Right lobe of liver (tissue), 6 donors: Measurements from ENCODE around the gene STK35. TPM values are rescaled to one million over a fixed set of nuclear protein-coding genes. Genes with fewer than 3 reads are reported as not detected.
"Not testable (repeated sequence)": the region's sequence is repeated elsewhere in the genome, so short reads cannot be mapped to it uniquely, and the experiment has no call there.

Source experiments
- ATAC-seq, 4 donors: fragments of 200-7000 bp; cut with Tn5 transposase; one replicate each; pipeline ENCODE4 v1.9.1; 2020; ENCODE audit warnings: mild to moderate bottlenecking in 4 of 4, moderate library complexity in 4 of 4
- DNase-seq, 3 donors: peaks; one replicate each; pipeline ENCODE4 v3.0.0-alpha.2; 2020
- H3K27ac ChIP-seq, 3 donors: fragments of 200-600 bp; one replicate each; pipeline ENCODE4 v1.8.0; 2022
- H3K27me3 ChIP-seq, 2 donors: fragments of 200-600 bp; one replicate each; pipeline ENCODE4 v1.8.0; 2022
- H3K36me3 ChIP-seq, 4 donors: fragments of 200-600 bp; sonication (generic) in 1 of 4; one replicate each; pipeline versions ENCODE4 v1.5.1 to v1.8.0; 2017 to 2022; ENCODE audit warnings: control low read depth in 1 of 4
- H3K4me1 ChIP-seq, 4 donors: fragments of 200-600 bp; sonication (generic) in 1 of 4; one replicate each; pipeline versions ENCODE4 v1.5.1 to v1.8.0; 2017 to 2022; ENCODE audit warnings: control low read depth in 1 of 4
- H3K4me3 ChIP-seq, 3 donors: fragments of 200-600 bp; one replicate each; pipeline ENCODE4 v1.8.0; 2022
- H3K9me3 ChIP-seq, 4 donors: fragments of 200-600 bp; sonication (generic) in 1 of 4; one replicate each; pipeline versions ENCODE4 v1.5.1 to v1.8.0; 2017 to 2022; ENCODE audit warnings: control low read depth in 1 of 4
- POLR2A ChIP-seq: fragments of 450-650 bp; IDR thresholded peaks from one replicate; pipeline ENCODE4 v1.6.1; 2017; ENCODE audit warnings: antibody characterized with exemption, mild to moderate bottlenecking
- WGBS: methylation state at CpG from one replicate; pipeline ENCODE4 v1.1.6; 2018; ENCODE audit warnings: low coverage, low lambda C conversion rate; ENCODE audit not compliant: insufficient coverage; ENCODE audit errors: missing lambda C conversion rate; 5-methylcytosine and 5-hydroxymethylcytosine counted together
- intact Hi-C, 2 donors: fragments of 100-400 bp; cut with DNase I; formaldehyde crosslinking; loops; one replicate each; pipeline versions ENCODE4 v1.11.2 to v1.14.1; 2022
- small RNA-seq, 2 experiments: library from RNA; depleted of rRNA; stranded (forward); fragments of <200 nt; gene quantifications; one replicate each; pipeline ENCODE3, GENCODE V24; 2016
- total RNA-seq, 6 experiments: library from RNA; depleted of rRNA in 2 of 6; stranded (reverse); fragments of >200 nt in 2 of 6; fragmentation: NEBNext Ultra II Directional in 3 of 6; extraction: Animal tissue kit (Norgen Biotek cat#: 25700) in 3 of 6; gene quantifications; one replicate each; pipeline versions ENCODE4 v1.1.0 to v1.2.4, GENCODE V29; 2016 to 2023
- TF ChIP-seq, protein P1 (sequence below), 4 donors: fragments of 200-600 bp in 3 of 4; fragments of 450-650 bp in 1 of 4; IDR thresholded peaks; one replicate each; pipeline versions ENCODE4 v1.5.1 to v1.8.0; 2016 to 2022; ENCODE audit warnings: antibody characterized with exemption in 4 of 4, mild to moderate bottlenecking in 2 of 4
- donor health status: DM: no; HTN: yes; CAD: no.
- donor health status: DM: no; HTN: no; CAD: no.
- donor health status: DM: no; HTN: no; CAD: no.
- donor health status: DM: no; HTN: yes; CAD: no.
- donor health status: DM: no; HTN: yes; CAD: no.

The STK35 gene
- total RNA-seq, 6 experiments from 2014 or later = 6.0 to 12.7 (median 7.2) TPM

DNA sequence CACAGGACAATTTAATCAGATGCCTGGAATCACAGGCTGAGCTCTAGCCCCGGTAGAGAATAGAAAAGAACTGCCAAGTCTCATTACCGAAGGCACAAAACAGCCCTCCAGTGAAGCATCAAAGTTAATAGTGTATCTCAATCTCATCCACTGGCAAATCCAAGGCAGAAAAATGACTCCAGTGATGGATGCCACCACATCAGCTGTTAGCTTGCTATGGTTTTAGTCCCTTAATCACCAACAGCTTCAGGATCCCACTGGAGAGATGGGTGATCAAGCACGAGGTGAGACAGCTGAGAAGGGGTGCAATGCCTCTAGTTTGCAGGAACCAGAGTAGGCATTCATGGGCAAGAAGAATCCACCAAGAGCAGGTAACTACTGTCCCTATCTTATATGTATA is 81.8 kb downstream of the STK35 start:
- no peaks in the 10 kb centered on the region for H3K36me3 ChIP-seq
- no peak overlapping the region for H3K4me3 ChIP-seq
- no peaks in the 10 kb centered on the region for H3K4me1 ChIP-seq
- WGBS = 50% methylated on average over 1 of the region's 3 CpGs
- H3K27ac ChIP-seq = no peak overlapping the region
- ATAC-seq (no peak), DNase-seq (no peak)
- TF ChIP-seq POLR2A = no peak
- TF ChIP-seq, protein P1, sequence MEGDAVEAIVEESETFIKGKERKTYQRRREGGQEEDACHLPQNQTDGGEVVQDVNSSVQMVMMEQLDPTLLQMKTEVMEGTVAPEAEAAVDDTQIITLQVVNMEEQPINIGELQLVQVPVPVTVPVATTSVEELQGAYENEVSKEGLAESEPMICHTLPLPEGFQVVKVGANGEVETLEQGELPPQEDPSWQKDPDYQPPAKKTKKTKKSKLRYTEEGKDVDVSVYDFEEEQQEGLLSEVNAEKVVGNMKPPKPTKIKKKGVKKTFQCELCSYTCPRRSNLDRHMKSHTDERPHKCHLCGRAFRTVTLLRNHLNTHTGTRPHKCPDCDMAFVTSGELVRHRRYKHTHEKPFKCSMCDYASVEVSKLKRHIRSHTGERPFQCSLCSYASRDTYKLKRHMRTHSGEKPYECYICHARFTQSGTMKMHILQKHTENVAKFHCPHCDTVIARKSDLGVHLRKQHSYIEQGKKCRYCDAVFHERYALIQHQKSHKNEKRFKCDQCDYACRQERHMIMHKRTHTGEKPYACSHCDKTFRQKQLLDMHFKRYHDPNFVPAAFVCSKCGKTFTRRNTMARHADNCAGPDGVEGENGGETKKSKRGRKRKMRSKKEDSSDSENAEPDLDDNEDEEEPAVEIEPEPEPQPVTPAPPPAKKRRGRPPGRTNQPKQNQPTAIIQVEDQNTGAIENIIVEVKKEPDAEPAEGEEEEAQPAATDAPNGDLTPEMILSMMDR (IDR thresholded peaks at IDR 0.05) = no peak
- intact Hi-C loops = no loop called here
- peaks cover 0 to 10% (median 0%) of the 10 kb centered on the region in 4 donors for H3K9me3 ChIP-seq
- H3K27me3 ChIP-seq = no peaks in the 10 kb centered on the region

DNA sequence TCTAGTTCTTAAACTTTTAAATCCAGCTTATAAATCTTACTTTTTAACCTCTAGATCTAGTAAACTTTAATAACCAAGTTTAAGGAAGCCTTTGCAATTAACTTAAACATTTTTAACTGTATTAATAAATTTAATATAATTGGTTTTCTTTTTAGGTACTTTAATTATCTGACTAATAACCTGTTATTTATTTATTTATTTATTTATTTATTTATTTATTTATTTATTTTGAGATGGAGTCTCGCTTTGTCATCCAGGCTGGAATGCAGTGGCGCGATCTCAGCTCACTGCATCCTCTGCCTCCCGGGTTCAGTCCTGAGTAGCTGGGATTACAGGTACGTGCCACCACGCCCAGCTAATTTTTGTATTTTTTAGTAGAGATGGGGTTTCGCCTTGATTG is 83.3 kb downstream of the STK35 start:
- ATAC-seq, H3K36me3 ChIP-seq, H3K4me3 ChIP-seq, intact Hi-C loops, H3K4me1 ChIP-seq, DNase-seq, H3K27me3 ChIP-seq, H3K27ac ChIP-seq: not testable (repeated sequence)
- H3K9me3 ChIP-seq = peaks cover 0 to 10% (median 0%) of the 10 kb centered on the region in 4 donors
- 85% methylated on average over 7 of the region's 7 CpGs for WGBS

DNA sequence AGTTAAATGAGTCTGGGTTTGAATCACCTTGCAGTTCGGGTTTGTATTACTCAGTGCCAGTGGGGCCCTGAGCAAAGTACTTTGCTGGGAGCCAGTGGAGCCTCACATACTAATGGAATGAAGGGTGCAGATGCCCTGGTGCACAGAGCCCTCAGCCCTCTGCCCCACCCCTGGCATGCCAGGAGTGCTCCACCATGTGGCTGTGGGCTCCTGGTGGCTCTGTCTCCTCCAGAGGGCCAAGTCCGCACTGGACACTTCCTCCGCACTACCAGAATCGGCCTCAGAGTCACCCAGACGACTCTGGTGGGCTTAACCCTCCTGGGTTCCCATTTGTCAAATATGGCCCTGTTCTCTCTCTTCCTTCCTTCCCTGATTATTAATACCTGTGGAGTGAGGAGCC is 94.0 kb downstream of the STK35 start:
- H3K4me1 ChIP-seq = no peaks in the 10 kb centered on the region
- H3K4me3 ChIP-seq = no peak overlapping the region
- TF ChIP-seq, protein P1 (IDR thresholded peaks at IDR 0.05) = no peak
- no peak for TF ChIP-seq POLR2A
- 36% methylated on average over 4 of the region's 5 CpGs for WGBS
- no peak for DNase-seq
- H3K27ac ChIP-seq = no peak overlapping the region
- H3K27me3 ChIP-seq = no peaks in the 10 kb centered on the region
- H3K36me3 ChIP-seq = no peaks in the 10 kb centered on the region
- intact Hi-C loops = no loop called here
- H3K9me3 ChIP-seq = no peaks in the 10 kb centered on the region
- no peak for ATAC-seq

DNA sequence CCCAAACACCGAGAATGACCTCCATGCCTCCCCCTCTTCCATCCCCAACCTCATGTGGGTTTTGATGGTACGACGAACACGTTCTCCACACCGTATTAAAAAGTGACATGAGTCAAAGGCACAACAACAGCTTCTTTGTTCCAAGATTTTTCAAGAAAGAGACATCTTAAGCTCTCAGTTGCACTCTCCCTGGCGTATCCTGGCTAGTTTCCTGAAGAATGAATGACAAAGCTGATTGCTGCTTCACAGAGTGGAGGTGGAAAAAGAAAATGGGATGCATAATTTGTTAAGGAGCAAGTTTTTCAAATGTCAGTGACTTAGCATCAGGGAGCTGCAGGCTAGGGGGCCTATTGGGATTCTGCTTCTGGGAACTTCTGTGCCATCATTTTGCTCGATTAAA is 95.5 kb downstream of the STK35 start:
- intact Hi-C loops = no loop called here
- H3K36me3 ChIP-seq = no peaks in the 10 kb centered on the region
- ATAC-seq (no peak), DNase-seq (no peak)
- H3K4me3 ChIP-seq = no peak overlapping the region
- no peaks in the 10 kb centered on the region for H3K27me3 ChIP-seq
- H3K27ac ChIP-seq = no peak overlapping the region
- no peak for TF ChIP-seq POLR2A
- TF ChIP-seq, protein P1 (IDR thresholded peaks at IDR 0.05) = no peak
- no peaks in the 10 kb centered on the region for H3K9me3 ChIP-seq
- 48% methylated on average over 7 of the region's 7 CpGs for WGBS
- no peaks in the 10 kb centered on the region for H3K4me1 ChIP-seq

Small RNA genes within 50 kb of the gene (small RNA-seq; reads per million reads assigned to genes)
- 0 reads per million in 2 experiments for gene RPL7P2

Other genes with a start within 250 kb of the STK35 start
- 10 to 100 TPM; 26.8 to 42.7 (median 34.8) TPM for gene SIRPA, start 206.4 kb upstream of the STK35 start, total RNA-seq
- not detected for gene PDYN, start 107.8 kb upstream of the STK35 start, total RNA-seq
- 1 to 10 TPM in 1 of 6 experiments, under 1 TPM in 3, not detected in 2; 0.15 to 3.0 (median 0.30) TPM for gene TGM3, start 194.2 kb downstream of the STK35 start, total RNA-seq